SK-N-MC (cell line): Measurements from ENCODE around the gene NOSTRIN.

Experiments
- EZH2 ChIP-seq: fragments of 200-600 bp; sonication (generic); IDR thresholded peaks from one replicate; pipeline ENCODE4 v1.6.1; 2017; ENCODE audit warnings: antibody characterized with exemption
- FOXP2 ChIP-seq: optimal IDR thresholded peaks from 2 replicates; pipeline ENCODE3; 2011; ENCODE audit warnings: mild to moderate bottlenecking, moderate library complexity; ENCODE audit not compliant: insufficient read depth; ENCODE audit errors: extremely low read length, control extremely low read depth
- POLR2AphosphoS5 ChIP-seq: IDR thresholded peaks from 2 replicates; pipeline ENCODE4 v1.6.1; 2012; ENCODE audit warnings: mild to moderate bottlenecking, low read depth, low read length, borderline replicate concordance

DNA sequence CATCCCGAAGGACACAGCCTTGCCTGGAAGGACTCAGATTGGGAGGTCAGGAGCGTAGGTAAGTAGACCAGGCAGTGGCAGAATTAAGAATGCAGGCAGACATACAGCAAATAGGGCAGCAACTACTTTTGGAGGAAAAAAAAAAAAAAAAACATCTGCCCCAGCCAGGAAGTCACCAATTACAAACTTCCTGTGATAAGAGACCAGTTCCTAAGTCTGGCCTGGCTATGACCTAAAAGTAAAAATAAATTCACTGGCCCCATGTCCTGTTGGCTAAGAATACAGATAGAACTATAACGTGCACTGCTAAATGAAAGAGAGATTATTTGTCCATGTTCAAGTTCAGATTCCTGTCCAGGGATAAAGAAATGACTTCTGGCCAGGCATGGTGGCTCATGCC, 45.2 kb upstream of the NOSTRIN start:
- no peak for TF ChIP-seq EZH2
- TF ChIP-seq POLR2AphosphoS5: no peak
- no peak for TF ChIP-seq FOXP2
